ENCODE results near the gene ZEB1.
"Not testable (repeated sequence)": the region's sequence is repeated elsewhere in the genome, so short reads cannot be mapped to it uniquely, and the experiment has no call there.

Gene ZEB1

DNA sequence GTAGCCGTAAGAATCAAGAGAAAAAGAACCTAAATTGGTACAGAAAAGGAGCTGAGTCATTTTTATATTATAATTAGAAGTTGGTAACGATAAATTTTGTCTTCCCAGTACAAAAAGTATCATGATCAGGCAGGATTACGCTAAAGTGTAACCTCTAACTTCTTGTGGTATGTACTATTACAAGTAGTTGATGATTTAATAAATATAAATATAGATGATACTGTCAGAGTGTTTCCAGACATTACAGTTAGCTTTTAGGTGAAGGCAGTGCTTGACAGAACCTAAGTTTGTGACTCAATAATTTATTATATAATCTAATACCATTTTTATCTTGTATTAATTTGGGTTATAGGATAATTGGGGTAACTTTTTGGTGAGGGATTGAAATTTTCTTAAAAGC lies 53.4 kb downstream of the ZEB1 start:
- no peak for DNase-seq

- DNase-seq: no peak
Observed at GRCh38 chr10:31374146-31374696, 55.2 kb downstream of the ZEB1 start.

DNA sequence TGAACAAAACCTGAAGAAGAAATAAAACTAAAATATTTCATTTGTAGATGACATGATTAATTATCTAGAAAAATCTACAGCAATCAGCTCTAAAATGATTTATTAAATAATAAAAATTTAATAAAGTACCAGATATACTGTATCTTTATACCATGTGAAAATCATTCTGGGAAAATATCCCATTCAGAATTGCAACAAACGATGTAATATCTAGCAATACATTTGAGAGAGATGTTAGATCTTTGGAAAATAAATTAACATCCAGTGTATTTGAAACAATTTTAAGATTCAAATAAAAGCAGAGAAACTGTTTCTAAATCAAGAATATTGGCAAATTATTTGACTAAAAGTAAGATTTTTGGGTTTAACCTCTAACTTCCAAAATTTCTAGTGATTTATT lies 62.2 kb downstream of the ZEB1 start:
- DNase-seq: no peak

DNA sequence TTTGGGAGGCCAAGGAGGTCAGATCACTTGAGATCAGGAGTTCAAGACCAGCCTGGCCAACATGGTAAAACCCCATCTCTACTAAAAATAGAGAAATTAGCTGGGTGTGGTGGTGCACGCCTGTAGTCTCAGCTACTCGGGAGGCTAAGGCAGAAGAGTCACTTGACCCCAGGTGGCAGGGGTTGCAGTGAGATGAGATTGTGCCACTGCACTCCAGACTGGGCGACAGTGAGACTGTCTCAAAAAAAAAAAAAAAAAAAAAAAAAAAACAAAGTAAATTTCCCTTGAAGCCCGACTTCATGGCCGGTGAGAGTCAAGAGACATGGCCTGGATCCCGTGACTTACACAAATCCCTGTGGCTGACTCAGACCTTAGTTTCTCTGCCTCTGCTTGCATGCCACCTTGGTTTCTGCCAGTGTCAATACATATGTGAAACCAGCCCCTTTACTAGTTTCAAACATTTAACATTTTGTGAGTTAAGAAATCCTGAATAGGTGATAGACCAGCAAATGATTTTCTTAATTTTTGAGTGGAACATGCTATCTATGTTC lies 62.8 kb downstream of the ZEB1 start:
- DNase-seq: no peak

GRCh38 chr10:31383810-31384588 lies 65.0 kb downstream of the ZEB1 start:
- no peak for DNase-seq

GRCh38 chr10:31384589-31384949 lies 65.6 kb downstream of the ZEB1 start:
- DNase-seq: no peak

DNA sequence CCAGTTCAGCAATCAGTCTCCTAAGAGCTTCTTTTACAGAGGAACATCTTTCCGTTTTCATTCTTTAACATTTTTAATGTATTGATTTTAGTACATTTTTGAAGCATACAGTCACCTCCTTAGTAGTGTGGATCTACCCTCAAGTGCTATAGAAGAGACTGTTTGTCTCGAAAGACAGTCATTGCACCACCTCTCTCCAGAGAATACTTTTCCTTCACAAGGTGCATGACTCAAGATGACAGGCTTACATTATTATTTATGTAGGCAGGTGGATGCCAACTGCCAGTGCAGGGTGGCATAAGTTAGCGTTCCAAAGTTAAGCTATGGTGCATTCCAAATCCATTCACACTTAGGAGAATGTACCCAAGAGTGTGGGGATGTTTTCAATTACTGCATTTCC lies 71.8 kb downstream of the ZEB1 start:
- DNase-seq: no peak

- no peak for DNase-seq
Observed at GRCh38 chr10:31393844-31394243, 74.8 kb downstream of the ZEB1 start.

DNA sequence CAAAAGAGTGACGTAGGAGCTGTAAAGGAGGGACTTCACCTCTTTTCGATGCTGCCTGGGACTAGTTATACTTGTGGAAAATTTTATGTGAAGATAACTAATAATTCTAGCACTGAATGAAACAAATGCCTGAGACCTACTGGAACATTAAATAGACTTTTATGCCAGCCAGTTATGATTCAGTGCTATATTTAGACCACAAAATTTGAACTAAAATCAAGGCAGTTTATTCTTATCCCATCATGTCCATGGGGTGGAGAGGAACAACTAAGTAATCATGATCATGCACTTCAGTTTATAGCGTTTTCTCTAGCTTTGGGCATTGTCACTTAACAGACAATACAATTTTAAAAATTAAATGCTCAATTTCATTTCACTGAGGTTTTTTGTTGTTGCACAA lies 76.7 kb downstream of the ZEB1 start:
- DNase-seq: no peak

- no peak for DNase-seq
Observed at GRCh38 chr10:31396376-31396775, 77.4 kb downstream of the ZEB1 start.

- DNase-seq: no peak
Observed at GRCh38 chr10:31397852-31398251, 78.8 kb downstream of the ZEB1 start.

- DNase-seq: no peak
Observed at GRCh38 chr10:31399171-31399570, 80.2 kb downstream of the ZEB1 start.

DNA sequence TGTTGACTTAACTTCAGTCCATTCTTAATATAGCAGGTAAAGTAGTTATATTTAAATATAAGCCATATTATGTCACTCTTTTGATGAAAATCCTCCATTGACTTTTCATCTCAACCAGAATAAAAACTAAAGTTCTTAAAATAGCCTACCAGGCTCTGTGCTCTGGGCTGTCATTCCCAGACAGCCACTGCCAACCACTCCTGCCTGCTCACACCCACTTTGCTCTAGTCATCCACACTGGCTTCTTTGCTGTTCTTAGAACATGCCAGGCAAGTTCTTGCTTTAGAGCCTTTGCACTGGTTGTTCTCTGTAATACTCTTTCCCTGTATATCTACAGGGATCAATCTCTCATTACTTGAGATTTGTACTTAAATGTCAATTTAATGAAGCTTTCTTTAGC lies 80.6 kb downstream of the ZEB1 start:
- DNase-seq: no peak

DNA sequence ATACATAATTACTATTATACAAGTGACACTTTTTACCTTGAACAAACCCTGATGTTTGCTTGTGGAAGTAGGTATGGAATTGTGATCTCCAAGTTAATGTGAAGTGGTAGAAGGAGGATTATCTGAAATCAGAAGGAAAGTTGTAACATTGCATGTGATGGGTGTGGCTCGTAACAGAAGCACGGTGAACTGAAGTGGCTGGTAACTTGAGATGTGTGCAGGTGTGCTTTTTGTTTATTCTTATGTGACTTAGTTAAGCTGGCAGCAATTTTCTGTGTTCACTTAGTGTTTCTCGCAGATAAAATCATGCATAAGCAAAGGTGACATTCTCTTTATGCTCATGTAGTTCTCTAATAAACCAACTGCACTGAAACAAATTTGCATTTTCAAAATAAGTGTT lies 82.3 kb downstream of the ZEB1 start:
- DNase-seq: no peak

DNA sequence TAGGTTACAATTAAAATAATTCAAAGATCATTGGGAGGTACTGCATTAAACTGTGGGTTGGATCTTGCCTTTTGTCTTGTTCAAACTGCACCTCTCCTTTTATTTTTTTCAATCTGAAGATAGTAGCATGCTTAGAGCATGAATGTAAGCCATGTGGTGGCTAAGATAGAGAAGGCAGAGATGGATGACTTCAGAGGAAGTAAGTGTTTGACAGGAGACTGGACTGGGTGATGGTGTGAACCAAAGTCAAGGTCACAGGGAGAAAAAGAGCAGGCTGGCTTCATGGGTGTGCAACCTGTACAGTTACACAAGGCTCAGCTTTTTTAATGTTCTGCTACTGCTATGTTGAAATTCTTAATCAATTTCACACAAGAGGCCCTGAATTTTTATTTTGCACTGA lies 85.6 kb downstream of the ZEB1 start:
- no peak for DNase-seq

- DNase-seq: not testable (repeated sequence)
Observed at GRCh38 chr10:31405829-31406228, 86.8 kb downstream of the ZEB1 start.

DNA sequence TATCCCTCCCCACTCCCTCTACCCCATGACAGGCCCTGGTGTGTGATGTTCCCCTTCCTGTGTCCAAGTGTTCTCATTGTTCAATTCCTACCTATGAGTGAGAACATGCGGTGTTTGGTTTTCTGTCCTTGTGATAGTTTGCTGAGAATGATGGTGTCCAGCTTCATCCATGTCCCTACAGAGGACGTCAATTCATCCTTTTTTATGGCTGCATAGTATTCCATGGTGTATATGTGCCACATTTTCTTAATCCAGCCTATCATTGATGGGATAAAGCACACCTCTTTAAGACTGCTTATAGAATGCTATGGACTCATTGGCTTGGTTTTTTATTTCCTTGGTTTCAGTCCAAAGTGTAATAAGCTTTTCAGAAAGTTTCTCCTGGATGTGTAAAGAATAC lies 93.4 kb downstream of the ZEB1 start:
- DNase-seq: not testable (repeated sequence)

GRCh38 chr10:31413325-31413724 lies 94.3 kb downstream of the ZEB1 start:
- DNase-seq: no peak

DNA sequence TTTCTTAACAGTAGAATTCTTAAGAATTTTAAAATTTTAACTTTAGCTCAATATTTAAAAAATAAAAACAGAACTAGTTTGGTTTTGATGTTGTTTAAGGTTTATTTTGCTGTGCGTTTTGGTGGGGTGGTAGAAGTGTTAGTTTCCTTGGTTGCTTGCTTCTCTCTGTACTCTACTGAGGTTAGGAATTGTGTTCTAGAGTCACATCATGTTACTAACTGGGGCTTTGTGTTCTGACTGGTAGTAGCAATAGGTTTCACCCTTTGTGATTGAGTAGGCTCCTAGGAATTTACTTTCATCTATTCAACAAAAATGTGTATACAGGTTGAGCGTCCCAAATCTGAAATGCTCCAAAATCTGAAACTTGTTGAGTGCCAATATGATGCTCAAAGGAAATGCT lies 99.5 kb downstream of the ZEB1 start:
- DNase-seq: no peak

DNA sequence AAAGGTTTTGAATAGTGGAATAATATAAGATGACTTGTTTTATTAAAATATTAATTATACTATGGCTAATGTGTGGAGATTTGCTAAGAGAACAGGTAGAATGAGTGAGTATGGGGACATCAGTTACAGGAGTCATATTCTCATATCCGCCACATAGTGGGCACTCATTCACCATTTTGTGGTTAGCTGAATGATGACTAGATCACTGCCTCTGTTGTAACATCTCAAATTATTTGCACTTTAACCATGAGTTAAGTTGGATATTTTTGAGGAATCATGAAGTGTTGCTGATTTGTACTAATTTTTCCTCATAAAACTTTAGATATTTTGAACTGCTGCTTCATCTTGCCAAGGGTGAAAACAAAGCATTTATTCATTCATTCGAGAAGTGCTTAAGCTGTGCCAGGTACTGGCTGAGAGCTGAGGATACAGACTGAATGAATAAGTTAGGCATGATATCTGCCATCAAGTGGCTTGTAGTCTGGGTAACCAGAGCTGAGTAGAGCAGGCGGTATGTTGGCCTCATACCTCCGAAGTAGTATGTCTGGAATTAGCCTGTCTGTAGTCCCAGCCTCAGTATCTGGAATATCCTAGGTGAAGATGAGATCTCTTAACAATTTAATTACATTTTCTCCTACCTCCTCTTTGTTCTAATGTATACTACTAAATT lies 100.5 kb downstream of the ZEB1 start:
- no peak for DNase-seq

GRCh38 chr10:31421322-31421721 lies 102.3 kb downstream of the ZEB1 start:
- DNase-seq: no peak

- DNase-seq: no peak
Observed at GRCh38 chr10:31422634-31423033, 103.6 kb downstream of the ZEB1 start.

- no peak for DNase-seq
Observed at GRCh38 chr10:31424473-31424872, 105.5 kb downstream of the ZEB1 start.

DNA sequence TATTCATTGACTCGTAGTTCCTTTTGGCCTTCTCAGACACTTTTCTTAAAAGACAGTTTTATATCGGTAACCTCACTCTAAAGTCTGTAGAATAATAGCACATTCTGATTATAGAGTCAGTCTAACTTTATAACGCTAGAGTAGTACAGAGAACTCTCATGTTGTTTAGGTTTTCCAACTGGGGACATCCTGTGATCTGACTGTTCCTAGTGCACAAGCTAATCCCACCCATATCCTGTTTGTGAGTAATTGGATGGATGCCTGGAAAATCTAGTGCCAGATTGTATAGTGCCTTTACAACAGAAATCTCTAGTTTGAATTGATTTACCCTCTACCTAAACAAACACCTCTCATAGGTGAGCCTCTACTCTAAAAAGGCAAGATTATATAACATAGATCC lies 107.4 kb downstream of the ZEB1 start:
- DNase-seq: no peak
